Endodermal cell (in vitro differentiated cells): Measurements from ENCODE around the gene SH3BP1. TPM values are rescaled to one million over a fixed set of nuclear protein-coding genes. Genes with fewer than 3 reads are reported as not detected.
A peak's percentile ranks its signal among the peaks of the same experiment; 100 is the strongest.

ENCODE experiments used
- DNase-seq: peaks from one replicate; pipeline ENCODE4 v3.0.0-alpha.2; 2017
- H3K27ac ChIP-seq: 2 replicates; pipeline ENCODE4 v1.5.1; 2013; ENCODE audit warnings: mild to moderate bottlenecking, low read depth, low read length, moderate library complexity
- H3K27me3 ChIP-seq: 2 replicates; pipeline ENCODE4 v1.6.1; 2013; ENCODE audit warnings: mild to moderate bottlenecking, low read length, moderate library complexity; ENCODE audit not compliant: insufficient read depth, control insufficient read depth, poor library complexity, severe bottlenecking
- H3K36me3 ChIP-seq: 2 replicates; pipeline ENCODE4 v1.7.0; 2013; ENCODE audit warnings: mild to moderate bottlenecking, low read length, moderate library complexity; ENCODE audit not compliant: control insufficient read depth, insufficient read depth
- H3K4me1 ChIP-seq: one replicate; pipeline ENCODE4 v1.7.0; 2013; ENCODE audit warnings: low read length; ENCODE audit not compliant: control insufficient read depth, insufficient read depth
- H3K4me3 ChIP-seq: 2 replicates; pipeline ENCODE4 v1.5.1; 2013; ENCODE audit warnings: mild to moderate bottlenecking, low read length, moderate library complexity
- H3K9ac ChIP-seq: 2 replicates; pipeline ENCODE4 v1.6.1; 2013; ENCODE audit warnings: mild to moderate bottlenecking, low read length, moderate library complexity; ENCODE audit not compliant: poor library complexity, severe bottlenecking; ENCODE audit errors: extremely low read depth
- H3K9me3 ChIP-seq: 2 replicates; pipeline ENCODE4 v1.6.1; 2013; ENCODE audit warnings: mild to moderate bottlenecking, low read length, moderate library complexity; ENCODE audit not compliant: control insufficient read depth
- H3K27ac Mint-ChIP-seq: 2 replicates; pipeline ENCODE4 v1.8.0; 2020; ENCODE audit warnings: mixed read lengths
- H3K27me3 Mint-ChIP-seq: 2 replicates; pipeline ENCODE4 v1.8.0; 2021; ENCODE audit warnings: mild to moderate bottlenecking, mixed read lengths; ENCODE audit not compliant: insufficient read depth
- H3K36me3 Mint-ChIP-seq: 2 replicates; pipeline ENCODE4 v1.8.0; 2020; ENCODE audit warnings: low read depth, mixed read lengths
- H3K4me1 Mint-ChIP-seq: 2 replicates; pipeline ENCODE4 v1.8.0; 2020; ENCODE audit warnings: mixed read lengths
- H3K4me3 Mint-ChIP-seq: 2 replicates; pipeline ENCODE4 v1.8.0; 2020; ENCODE audit warnings: mild to moderate bottlenecking, moderate library complexity, mixed read lengths
- H3K9me3 Mint-ChIP-seq: 2 replicates; pipeline ENCODE4 v1.8.0; 2020; ENCODE audit warnings: mild to moderate bottlenecking, mixed read lengths
- CTCF ChIP-seq: fragments of 200-600 bp; sonication (generic); conservative IDR thresholded peaks from 2 replicates; pipeline ENCODE4 v1.5.0; 2021; ENCODE audit warnings: antibody characterized with exemption, mild to moderate bottlenecking
- WGBS, 2 experiments: methylation state at CpG; one replicate each; pipeline versions ENCODE4 v1.1.5 to v1.1.7; 2013; ENCODE audit warnings: missing lambda C conversion rate in 2 of 2, mixed read lengths in 1 of 2; ENCODE audit not compliant: insufficient coverage in 1 of 2, insufficient read length in 1 of 2; 5-methylcytosine and 5-hydroxymethylcytosine counted together
- total RNA-seq, 2 donors: library from RNA; stranded (reverse); fragmentation: NEBNext Ultra II Directional in 1 of 2; extraction: Animal tissue kit (Norgen Biotek cat#: 25700) in 1 of 2; gene quantifications; 2 replicates in 1 of 2; 3 replicates in 1 of 2; pipeline ENCODE4 v1.2.1, GENCODE V29; 2021

The SH3BP1 gene
- total RNA-seq, 2 donors from 2014 or later = 37.7 to 38.6 TPM

DNA sequence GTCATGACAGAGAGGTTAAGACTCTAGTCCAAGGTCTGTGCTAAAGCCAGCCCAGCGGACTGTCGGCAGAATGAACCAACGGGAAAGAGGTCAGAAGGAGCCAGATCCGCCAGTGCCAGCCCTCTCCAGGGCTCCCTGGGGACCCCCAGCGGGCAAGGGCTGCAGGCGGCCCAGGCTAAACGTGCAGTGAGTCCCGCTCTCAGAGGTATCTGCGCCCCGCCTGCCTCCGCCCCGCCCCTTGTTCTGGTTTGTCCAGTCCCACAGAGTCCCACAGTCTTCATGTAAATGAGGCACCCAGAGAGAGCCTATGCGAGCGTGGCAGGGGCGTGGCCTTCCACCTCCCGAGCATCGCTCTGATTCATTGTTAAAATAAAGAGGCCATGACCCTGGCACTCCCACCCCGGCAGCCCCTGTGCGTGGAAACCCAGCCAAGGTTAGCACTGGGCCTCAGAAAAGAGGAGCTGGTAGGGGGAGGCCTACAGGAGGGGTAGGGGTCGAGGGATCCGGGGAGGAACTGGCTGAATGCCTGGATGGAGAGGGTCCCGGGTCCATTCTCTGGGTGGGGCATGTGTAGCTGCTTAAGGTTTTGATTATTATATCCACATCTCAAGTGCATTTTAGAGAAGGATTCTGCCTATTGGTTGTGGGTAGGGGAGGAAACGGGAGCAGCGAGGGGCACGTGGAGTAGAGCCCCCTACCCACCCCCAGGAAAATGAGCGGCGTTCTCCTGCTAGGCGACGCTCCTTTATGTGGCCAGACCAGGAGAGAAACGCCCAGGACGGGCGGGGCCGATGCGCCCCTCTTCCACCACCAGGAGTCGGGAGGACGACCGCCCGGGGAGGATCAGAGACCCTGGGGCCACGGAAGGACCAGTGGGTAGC lies 57.4 kb downstream of the SH3BP1 start, which contains the start of gene TRIOBP:
TRIOBP (plus strand) TSS at position 392 of the 881 bp plus-strand sequence. CDS start 4,318 bp downstream, outside the sequence.
- no peaks in the 10 kb centered on the region for H3K27me3 Mint-ChIP-seq
- Histone ChIP-seq H3K9ac (peak within 1 kb of the TSS; percentile 53), H3K4me3 (peak within 1 kb of the TSS; percentile 84), H3K36me3 (peaks cover 31% of the 10 kb centered on the region), H3K4me1 (no peaks in the 10 kb centered on the region), H3K27ac (peak within 1 kb of the TSS; percentile 75), H3K9me3 (no peaks in the 10 kb centered on the region), H3K27me3 (no peaks in the 10 kb centered on the region)
- H3K27ac Mint-ChIP-seq = peak within 1 kb of the TSS; percentile 92
- peak within 1 kb of the TSS; percentile 85 for H3K4me3 Mint-ChIP-seq
- H3K9me3 Mint-ChIP-seq = no peaks in the 10 kb centered on the region
- DNase-seq = peak; percentile 100
- WGBS, 2 experiments = 0 to 1% methylated on average over 12 to 38 of the region's 39 CpGs
- peaks cover 34% of the 10 kb centered on the region for H3K36me3 Mint-ChIP-seq
- TF ChIP-seq CTCF = peak; percentile 74
- H3K4me1 Mint-ChIP-seq = peaks cover 6% of the 10 kb centered on the region

GRCh38 chr22:37697538-37697835 lies 58.0 kb downstream of the SH3BP1 start:
- H3K9ac ChIP-seq = peak overlapping the region; percentile 53
- peak overlapping the region; percentile 75 for H3K27ac ChIP-seq
- H3K4me1 ChIP-seq = no peaks in the 10 kb centered on the region
- DNase-seq = no peak
- H3K27me3 Mint-ChIP-seq = no peaks in the 10 kb centered on the region
- no peaks in the 10 kb centered on the region for H3K27me3 ChIP-seq
- H3K36me3 ChIP-seq = peaks cover 27% of the 10 kb centered on the region
- TF ChIP-seq CTCF = peak; percentile 2
- no peak overlapping the region for H3K27ac Mint-ChIP-seq
- peak overlapping the region; percentile 84 for H3K4me3 ChIP-seq
- H3K9me3 Mint-ChIP-seq = no peaks in the 10 kb centered on the region
- 0 to 7% methylated on average over 2 to 3 of the region's 3 CpGs for WGBS, 2 experiments
- H3K9me3 ChIP-seq = no peaks in the 10 kb centered on the region
- peak overlapping the region; percentile 85 for H3K4me3 Mint-ChIP-seq
- peaks cover 31% of the 10 kb centered on the region for H3K36me3 Mint-ChIP-seq
- peaks cover 6% of the 10 kb centered on the region for H3K4me1 Mint-ChIP-seq

GRCh38 chr22:37701141-37701786 lies 61.8 kb downstream of the SH3BP1 start:
- Histone ChIP-seq H3K27me3 (no peaks in the 10 kb centered on the region), H3K4me3 (no peak overlapping the region), H3K36me3 (peaks cover 56% of the 10 kb centered on the region), H3K9ac (no peak overlapping the region), H3K27ac (no peak overlapping the region), H3K4me1 (no peaks in the 10 kb centered on the region), H3K9me3 (no peaks in the 10 kb centered on the region)
- peaks cover 3% of the 10 kb centered on the region for H3K4me1 Mint-ChIP-seq
- no peaks in the 10 kb centered on the region for H3K27me3 Mint-ChIP-seq
- no peak overlapping the region for H3K27ac Mint-ChIP-seq
- H3K4me3 Mint-ChIP-seq = no peak overlapping the region
- peaks cover 45% of the 10 kb centered on the region for H3K36me3 Mint-ChIP-seq
- H3K9me3 Mint-ChIP-seq = no peaks in the 10 kb centered on the region
- WGBS, 2 experiments = 92 to 99% methylated on average over 8 of the region's 8 CpGs
- no peak for DNase-seq
- no peak for TF ChIP-seq CTCF
